Sigmoid colon (tissue), 7 donors: ENCODE results near the gene NR2C2. TPM values are rescaled to one million over a fixed set of nuclear protein-coding genes. Genes with fewer than 3 reads are reported as not detected.

Experiments used
- DNase-seq: peaks from one replicate; pipeline ENCODE4 v3.0.0-alpha.2; 2019
- H3K27ac ChIP-seq, 4 donors: fragments of 200-600 bp; sonication (generic); one replicate each; pipeline ENCODE4 v1.5.1; 2016 to 2019; ENCODE audit warnings: mild to moderate bottlenecking in 1 of 4
- H3K27me3 ChIP-seq, 3 donors: fragments of 200-600 bp; sonication (generic); one replicate each; pipeline ENCODE4 v1.5.1; 2019; ENCODE audit warnings: mild to moderate bottlenecking in 1 of 3
- H3K36me3 ChIP-seq, 4 donors: fragments of 200-600 bp; sonication (generic); one replicate each; pipeline ENCODE4 v1.5.1; 2016 to 2019
- H3K4me1 ChIP-seq, 4 donors: fragments of 200-600 bp; sonication (generic); one replicate each; pipeline ENCODE4 v1.5.1; 2017 to 2019
- H3K4me3 ChIP-seq, 4 donors: fragments of 200-600 bp; sonication (generic); one replicate each; pipeline ENCODE4 v1.5.1; 2017 to 2019; ENCODE audit warnings: mild to moderate bottlenecking in 2 of 4, moderate library complexity in 1 of 4
- H3K9me3 ChIP-seq, 4 donors: fragments of 200-600 bp in 3 of 4; sonication (generic) in 3 of 4; one replicate each; pipeline versions ENCODE4 v1.5.1 to v1.6.1; 2013 to 2019
- CTCF ChIP-seq, 4 experiments: fragments of 450-650 bp in 3 of 4; fragments of 200-600 bp in 1 of 4; IDR thresholded peaks; one replicate each; pipeline ENCODE4 v1.5.1; 2016 to 2019; ENCODE audit warnings: antibody characterized with exemption in 4 of 4, mild to moderate bottlenecking in 3 of 4, moderate library complexity in 2 of 4
- EP300 ChIP-seq, 4 donors: sonication (generic); formaldehyde crosslinking; IDR thresholded peaks; one replicate each; pipeline ENCODE4 v1.6.1; 2017; ENCODE audit warnings: antibody characterized with exemption in 4 of 4
- POLR2A ChIP-seq, 2 donors: fragments of 450-650 bp; IDR thresholded peaks; one replicate each; pipeline ENCODE4 v1.6.1; 2016; ENCODE audit warnings: antibody characterized with exemption in 2 of 2, mild to moderate bottlenecking in 2 of 2, moderate library complexity in 2 of 2
- POLR2AphosphoS5 ChIP-seq, 4 donors: sonication (generic); formaldehyde crosslinking; IDR thresholded peaks; one replicate each; pipeline ENCODE4 v1.6.1; 2017; ENCODE audit warnings: antibody characterized with exemption in 4 of 4
- WGBS, 2 donors: extraction: QIAGEN DNeasy Blood & Tissue Kit; methylation state at CpG; one replicate each; pipeline ENCODE4 v1.1.7; 2013; 5-methylcytosine and 5-hydroxymethylcytosine counted together
- intact Hi-C: fragments of 100-400 bp; cut with DNase I; formaldehyde crosslinking; loops from one replicate; pipeline ENCODE4 v1.15.1; 2023
- polyA plus RNA-seq, 3 donors: library from polyadenylated mRNA; stranded (reverse); fragments of 200-250 nt; gene quantifications; one replicate each; pipeline ENCODE4 v1.2.3, GENCODE V29; 2013
- total RNA-seq, 4 donors: library from RNA; depleted of rRNA; stranded (reverse); fragments of >200 nt; gene quantifications; one replicate each; pipeline ENCODE4 v1.1.0, GENCODE V29; 2016
- donor health status: healthy with polysubstance abuse.
- donor health status: Bipolar disorder and iron deficiency.
- donor health status: healthy.

The NR2C2 gene
- total and polyA plus RNA-seq, 7 donors = 3.6 to 68.4 (median 34.2) TPM

DNA sequence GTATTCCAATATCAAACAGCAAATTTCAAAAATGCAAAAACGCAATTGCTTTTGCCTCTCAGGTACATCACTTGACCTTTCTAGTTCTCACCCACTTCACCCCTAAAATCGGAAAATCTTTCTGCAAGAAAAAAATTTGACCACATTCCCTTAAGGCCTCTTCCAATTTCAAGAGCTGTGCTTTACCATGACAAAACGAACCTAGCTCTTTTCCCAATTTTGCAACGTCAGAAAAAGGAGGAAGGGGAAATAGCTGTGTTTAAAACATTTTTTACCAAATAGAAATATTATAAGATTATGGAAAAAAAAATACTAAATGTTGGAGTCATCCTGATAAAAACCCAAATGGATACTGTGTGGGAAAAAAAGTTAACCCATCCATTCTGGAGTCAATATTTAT is 1.1 kb upstream of the NR2C2 start:
- Histone ChIP-seq H3K27me3 (no peaks in the 10 kb centered on the region), H3K36me3 (peaks cover 0 to 28% (median 16%) of the 10 kb centered on the region in 4 donors), H3K27ac (peak overlapping the region; percentile 92 to 100 (median 96)), H3K4me1 (peaks cover 0 to 62% (median 42%) of the 10 kb centered on the region in 4 donors), H3K4me3 (peak overlapping the region; percentile 52 to 99 (median 88)), H3K9me3 (no peaks in the 10 kb centered on the region)
- no peak for TF ChIP-seq EP300 (IDR thresholded peaks at IDR 0.05)
- TF ChIP-seq POLR2AphosphoS5 (IDR thresholded peaks at IDR 0.05) = no peak
- no peak for TF ChIP-seq CTCF (IDR thresholded peaks at IDR 0.05)
- TF ChIP-seq POLR2A (IDR thresholded peaks at IDR 0.05) = no peak
- DNase-seq = no peak
- 13 to 26% methylated on average over 4 of the region's 4 CpGs for WGBS, 2 donors
- intact Hi-C loops = loop anchor here (10.0 kb wide), 3 partner anchors 291 to 821 kb away; partner anchors contain the start of genes CCDC174, CHCHD4, LSM3 and TMEM43

DNA sequence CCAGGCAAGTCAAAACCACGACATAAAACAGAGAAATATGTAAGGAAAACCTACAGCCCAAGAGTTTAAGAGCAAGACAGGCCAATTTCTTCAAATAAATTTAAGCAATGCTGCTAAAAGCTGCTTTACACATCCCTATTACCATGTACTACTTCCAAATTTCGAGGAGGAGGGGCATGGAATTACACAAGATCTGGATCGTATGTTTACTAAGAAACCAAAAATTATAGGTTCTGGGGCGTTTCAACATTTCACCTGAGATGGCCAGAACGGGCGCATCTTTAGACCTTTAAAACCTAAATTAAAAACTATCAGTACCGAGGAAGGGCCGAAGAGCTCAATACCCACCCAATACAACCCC is 664 bp upstream of the NR2C2 start:
- Histone ChIP-seq H3K27ac (peak overlapping the region; percentile 92 to 100 (median 96)), H3K27me3 (no peaks in the 10 kb centered on the region), H3K36me3 (peaks cover 0 to 28% (median 16%) of the 10 kb centered on the region in 4 donors), H3K4me1 (peaks cover 0 to 62% (median 42%) of the 10 kb centered on the region in 4 donors), H3K4me3 (peak overlapping the region; percentile 52 to 99 (median 88)), H3K9me3 (no peaks in the 10 kb centered on the region)
- intact Hi-C loops = loop anchor here (10.0 kb wide), 3 partner anchors 292 to 822 kb away; partner anchors contain the start of genes CCDC174, CHCHD4, LSM3 and TMEM43
- TF ChIP-seq POLR2AphosphoS5 (IDR thresholded peaks at IDR 0.05) (no peak), CTCF (IDR thresholded peaks at IDR 0.05) (no peak), EP300 (IDR thresholded peaks at IDR 0.05) (no peak), POLR2A (IDR thresholded peaks at IDR 0.05) (no peak)
- DNase-seq = no peak
- 1% methylated on average over 8 of the region's 8 CpGs for WGBS, 2 donors

GRCh38 chr3:14947886-14948608 is 664 bp downstream of the NR2C2 start:
- Histone ChIP-seq H3K9me3 (no peaks in the 10 kb centered on the region), H3K36me3 (peaks cover 0 to 26% (median 16%) of the 10 kb centered on the region in 4 donors), H3K27ac (peak overlapping the region; percentile 92 to 100 (median 96)), H3K4me3 (peak overlapping the region; percentile 52 to 99 (median 88)), H3K27me3 (no peaks in the 10 kb centered on the region), H3K4me1 (peaks cover 0 to 53% (median 39%) of the 10 kb centered on the region in 4 donors)
- 1% methylated on average over 79 of the region's 79 CpGs for WGBS, 2 donors
- peak; percentile 98 for DNase-seq
- intact Hi-C loops = loop anchor here (1.0 to 10.0 kb wide), 5 partner anchors 117 to 823 kb away; partner anchors contain the start of genes CCDC174, CHCHD4, LSM3 and MRPS25
- TF ChIP-seq EP300 (IDR thresholded peaks at IDR 0.05) (no peak), CTCF (IDR thresholded peaks at IDR 0.05) (no peak), POLR2AphosphoS5 (IDR thresholded peaks at IDR 0.05) (peak; percentile 36 to 67 (median 62)), POLR2A (IDR thresholded peaks at IDR 0.05) (no peak)

- no peak for DNase-seq
- 1 to 4% methylated on average over 26 of the region's 26 CpGs for WGBS, 2 donors
- intact Hi-C loops = loop anchor here (1.0 to 10.0 kb wide), 5 partner anchors 116 to 824 kb away; partner anchors contain the start of genes CCDC174, CHCHD4, LSM3 and MRPS25
- peak overlapping the region; percentile 92 to 100 (median 96) for H3K27ac ChIP-seq
- H3K4me1 ChIP-seq = peaks cover 0 to 49% (median 37%) of the 10 kb centered on the region in 4 donors
- H3K9me3 ChIP-seq = no peaks in the 10 kb centered on the region
- peak overlapping the region; percentile 52 to 99 (median 88) for H3K4me3 ChIP-seq
- peak; percentile 21 to 36 for TF ChIP-seq POLR2A (IDR thresholded peaks at IDR 0.05)
- TF ChIP-seq EP300 (IDR thresholded peaks at IDR 0.05) = no peak
- peak; percentile 9 to 74 (median 58) for TF ChIP-seq POLR2AphosphoS5 (IDR thresholded peaks at IDR 0.05)
- TF ChIP-seq CTCF (IDR thresholded peaks at IDR 0.05) = no peak
- H3K36me3 ChIP-seq = peaks cover 0 to 20% (median 13%) of the 10 kb centered on the region in 4 donors
- no peaks in the 10 kb centered on the region for H3K27me3 ChIP-seq
These were observed 1.2 kb downstream of the NR2C2 start for GRCh38 chr3:14948609-14949038.
